Activated T-helper 2 cell treated with anti-CD3 and anti-CD28 coated beads, Interferon-gamma antibody, Interleukin-2, Interleukin-4, amounts not matched to agents 10 μg/mL and 5 μg/mL and 100 μg/mL, durations not matched to agents 14 hours and 24 hours and 36 hours (primary cell): ENCODE data around the gene PELO. TPM values are rescaled to one million over a fixed set of nuclear protein-coding genes. Genes with fewer than 3 reads are reported as not detected.
A peak's percentile ranks its signal among the peaks of the same experiment; 100 is the strongest.

Source experiments
- DNase-seq: peaks from one replicate; pipeline ENCODE4 v3.0.0; 2021; ENCODE audit warnings: low spot score
- H3K27ac Mint-ChIP-seq: one replicate; pipeline ENCODE4 v1.8.0; 2021; ENCODE audit warnings: mixed read lengths
- H3K27me3 Mint-ChIP-seq: one replicate; pipeline ENCODE4 v1.8.0; 2021; ENCODE audit warnings: low read depth, mixed read lengths
- H3K36me3 Mint-ChIP-seq: one replicate; pipeline ENCODE4 v1.8.0; 2021; ENCODE audit warnings: low read depth, mixed read lengths
- H3K4me1 Mint-ChIP-seq: one replicate; pipeline ENCODE4 v1.8.0; 2021; ENCODE audit warnings: low read depth, mixed read lengths
- H3K4me3 Mint-ChIP-seq: one replicate; pipeline ENCODE4 v1.8.0; 2021; ENCODE audit warnings: low read depth, mild to moderate bottlenecking, moderate library complexity, mixed read lengths
- H3K9me3 Mint-ChIP-seq: one replicate; pipeline ENCODE4 v1.8.0; 2021; ENCODE audit warnings: mixed read lengths
- intact Hi-C: fragments of 100-400 bp; cut with micrococcal nuclease; formaldehyde crosslinking; loops from one replicate; pipeline ENCODE4 v1.15.1; 2023
- total RNA-seq: library from RNA; stranded (reverse); gene quantifications from 2 replicates; pipeline ENCODE4 v1.2.3, GENCODE V29; 2022

Gene PELO
- total RNA-seq, 1 donor from 2014 or later: 14.4 TPM

DNA sequence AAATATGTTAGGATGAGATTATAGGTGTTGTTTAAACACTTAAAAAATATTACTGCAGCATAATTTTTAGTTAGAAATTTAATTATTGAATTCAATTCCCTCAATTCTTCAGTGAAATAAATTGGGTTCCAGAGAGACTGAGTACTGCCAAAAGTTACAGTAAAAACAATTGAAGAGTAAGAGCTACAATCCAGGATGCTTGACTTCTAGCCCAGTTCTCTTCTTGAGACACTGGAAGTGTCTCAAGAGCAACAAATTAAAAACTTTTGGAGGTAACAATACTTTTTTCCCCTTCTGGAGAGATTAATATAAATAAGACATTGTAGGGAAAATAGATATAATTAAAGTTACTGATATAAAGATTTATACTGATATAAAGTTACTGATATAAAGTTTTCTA, 8.3 kb downstream of the PELO start:
- H3K27ac Mint-ChIP-seq: no peak overlapping the region
- intact Hi-C loops: no loop called here
- no peak for DNase-seq
- H3K27me3 Mint-ChIP-seq: peaks cover 26% of the 10 kb centered on the region
- peaks cover 32% of the 10 kb centered on the region for H3K4me1 Mint-ChIP-seq
- peaks cover 13% of the 10 kb centered on the region for H3K36me3 Mint-ChIP-seq
- H3K4me3 Mint-ChIP-seq: no peak overlapping the region
- no peaks in the 10 kb centered on the region for H3K9me3 Mint-ChIP-seq

DNA sequence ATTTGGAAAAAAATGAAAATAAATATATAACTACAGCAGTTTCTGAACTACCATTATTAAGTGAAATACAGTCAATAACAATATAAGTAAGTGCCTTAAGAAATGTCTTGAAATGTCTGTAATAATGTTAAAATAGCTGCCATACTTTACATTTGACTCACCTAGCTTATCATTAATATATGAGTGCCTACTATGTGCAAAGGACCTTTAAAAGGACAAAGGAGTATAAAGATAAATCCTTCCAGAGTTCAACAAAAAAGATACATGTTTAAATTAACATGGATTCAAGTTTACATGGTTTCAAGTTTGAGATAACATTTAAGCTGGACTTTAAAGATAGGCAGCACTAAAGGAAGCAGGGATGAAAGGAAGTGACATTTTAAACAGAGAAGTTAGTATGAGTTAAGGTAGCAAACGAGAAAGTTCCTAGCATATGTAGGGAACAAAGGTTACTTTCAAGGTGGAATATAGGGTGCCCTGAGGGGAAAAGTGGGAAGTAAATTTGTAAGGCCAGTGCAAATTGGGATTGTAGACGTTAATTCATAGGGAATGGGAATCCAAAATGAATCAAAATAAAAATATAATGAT, 8.9 kb downstream of the PELO start:
- no peaks in the 10 kb centered on the region for H3K9me3 Mint-ChIP-seq
- H3K4me3 Mint-ChIP-seq: no peak overlapping the region
- peaks cover 23% of the 10 kb centered on the region for H3K27me3 Mint-ChIP-seq
- peaks cover 36% of the 10 kb centered on the region for H3K4me1 Mint-ChIP-seq
- H3K36me3 Mint-ChIP-seq: peaks cover 18% of the 10 kb centered on the region
- no peak for DNase-seq
- intact Hi-C loops: no loop called here
- no peak overlapping the region for H3K27ac Mint-ChIP-seq

- no peak overlapping the region for H3K27ac Mint-ChIP-seq
- peaks cover 34% of the 10 kb centered on the region for H3K36me3 Mint-ChIP-seq
- peaks cover 9% of the 10 kb centered on the region for H3K27me3 Mint-ChIP-seq
- DNase-seq: no peak
- intact Hi-C loops: loop anchor here (1.0 kb wide), 1 partner anchor 12 kb away; the partner anchor contains the start of genes ITGA1 and PELO
- peaks cover 47% of the 10 kb centered on the region for H3K4me1 Mint-ChIP-seq
- no peaks in the 10 kb centered on the region for H3K9me3 Mint-ChIP-seq
- peak overlapping the region; percentile 91 for H3K4me3 Mint-ChIP-seq
Measured at GRCh38 chr5:52798938-52799337, 11.2 kb downstream of the PELO start.

GRCh38 chr5:52799358-52799982, 11.8 kb downstream of the PELO start:
- DNase-seq: no peak
- intact Hi-C loops: loop anchor here (1.0 kb wide), 1 partner anchor 12 kb away; the partner anchor contains the start of genes ITGA1 and PELO
- Mint-ChIP-seq H3K4me1 (peaks cover 52% of the 10 kb centered on the region), H3K27ac (peak overlapping the region; percentile 92), H3K9me3 (no peaks in the 10 kb centered on the region), H3K4me3 (peak overlapping the region; percentile 91), H3K36me3 (peaks cover 38% of the 10 kb centered on the region), H3K27me3 (peaks cover 9% of the 10 kb centered on the region)

DNA sequence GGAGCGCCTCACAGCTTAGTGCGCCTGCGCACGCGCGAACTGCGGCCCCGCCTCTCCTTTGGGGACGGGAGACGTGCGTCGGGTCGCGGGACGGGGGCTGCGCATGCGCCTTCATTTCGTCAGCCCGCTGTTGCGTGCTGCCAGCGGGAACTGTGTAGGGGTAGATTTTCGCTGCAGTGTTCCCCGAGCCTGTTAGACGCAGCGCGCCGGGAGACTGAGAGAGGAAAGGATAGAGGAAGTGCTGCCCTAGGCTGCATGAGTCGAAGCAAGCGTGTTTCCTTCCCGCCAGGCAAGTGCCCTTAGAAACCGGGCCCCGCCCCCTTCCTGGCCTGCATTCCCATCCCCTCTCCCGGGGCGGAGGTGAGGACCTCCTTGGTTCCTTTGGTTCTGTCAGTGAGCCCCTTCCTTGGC, 12.3 kb downstream of the PELO start:
- DNase-seq: peak; percentile 95
- peaks cover 55% of the 10 kb centered on the region for H3K4me1 Mint-ChIP-seq
- intact Hi-C loops: loop anchor here (1.0 to 5.0 kb wide), 6 partner anchors 13 to 117 kb away; partner anchors contain the start of genes ITGA1 and PELO

DNA sequence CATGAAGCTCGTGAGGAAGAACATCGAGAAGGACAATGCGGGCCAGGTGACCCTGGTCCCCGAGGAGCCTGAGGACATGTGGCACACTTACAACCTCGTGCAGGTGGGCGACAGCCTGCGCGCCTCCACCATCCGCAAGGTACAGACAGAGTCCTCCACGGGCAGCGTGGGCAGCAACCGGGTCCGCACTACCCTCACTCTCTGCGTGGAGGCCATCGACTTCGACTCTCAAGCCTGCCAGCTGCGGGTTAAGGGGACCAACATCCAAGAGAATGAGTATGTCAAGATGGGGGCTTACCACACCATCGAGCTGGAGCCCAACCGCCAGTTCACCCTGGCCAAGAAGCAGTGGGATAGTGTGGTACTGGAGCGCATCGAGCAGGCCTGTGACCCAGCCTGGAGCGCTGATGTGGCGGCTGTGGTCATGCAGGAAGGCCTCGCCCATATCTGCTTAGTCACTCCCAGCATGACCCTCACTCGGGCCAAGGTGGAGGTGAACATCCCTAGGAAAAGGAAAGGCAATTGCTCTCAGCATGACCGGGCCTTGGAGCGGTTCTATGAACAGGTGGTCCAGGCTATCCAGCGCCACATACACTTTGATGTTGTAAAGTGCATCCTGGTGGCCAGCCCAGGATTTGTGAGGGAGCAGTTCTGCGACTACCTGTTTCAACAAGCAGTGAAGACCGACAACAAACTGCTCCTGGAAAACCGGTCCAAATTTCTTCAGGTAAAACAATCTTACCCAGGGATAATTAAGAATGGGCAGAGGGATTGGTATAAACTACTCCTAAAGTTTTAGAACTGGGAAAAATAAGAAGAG, 12.9 kb downstream of the PELO start:
- H3K9me3 Mint-ChIP-seq: no peaks in the 10 kb centered on the region
- peaks cover 6% of the 10 kb centered on the region for H3K27me3 Mint-ChIP-seq
- H3K4me3 Mint-ChIP-seq: peak overlapping the region; percentile 91
- peak; percentile 56 for DNase-seq
- peak overlapping the region; percentile 92 for H3K27ac Mint-ChIP-seq
- H3K4me1 Mint-ChIP-seq: peaks cover 59% of the 10 kb centered on the region
- intact Hi-C loops: loop anchor here (1.0 to 5.0 kb wide), 5 partner anchors 29 to 117 kb away; no protein-coding TSS in a partner anchor
- peaks cover 49% of the 10 kb centered on the region for H3K36me3 Mint-ChIP-seq

More for the DNA sequence above, 12.3 kb downstream of the PELO start:
- H3K27ac Mint-ChIP-seq: peak overlapping the region; percentile 92
- H3K4me3 Mint-ChIP-seq: peak overlapping the region; percentile 91
- peaks cover 6% of the 10 kb centered on the region for H3K27me3 Mint-ChIP-seq
- peaks cover 44% of the 10 kb centered on the region for H3K36me3 Mint-ChIP-seq
- H3K9me3 Mint-ChIP-seq: no peaks in the 10 kb centered on the region

- H3K4me1 Mint-ChIP-seq: peaks cover 61% of the 10 kb centered on the region
- H3K27me3 Mint-ChIP-seq: peaks cover 5% of the 10 kb centered on the region
- no peak for DNase-seq
- no peaks in the 10 kb centered on the region for H3K9me3 Mint-ChIP-seq
- intact Hi-C loops: loop anchor here (2.0 to 5.0 kb wide), 2 partner anchors 53 to 116 kb away; no protein-coding TSS in a partner anchor
- H3K36me3 Mint-ChIP-seq: peaks cover 53% of the 10 kb centered on the region
- peak overlapping the region; percentile 91 for H3K4me3 Mint-ChIP-seq
- H3K27ac Mint-ChIP-seq: peak overlapping the region; percentile 92
Measured at GRCh38 chr5:52801329-52801728, 13.6 kb downstream of the PELO start.

DNA sequence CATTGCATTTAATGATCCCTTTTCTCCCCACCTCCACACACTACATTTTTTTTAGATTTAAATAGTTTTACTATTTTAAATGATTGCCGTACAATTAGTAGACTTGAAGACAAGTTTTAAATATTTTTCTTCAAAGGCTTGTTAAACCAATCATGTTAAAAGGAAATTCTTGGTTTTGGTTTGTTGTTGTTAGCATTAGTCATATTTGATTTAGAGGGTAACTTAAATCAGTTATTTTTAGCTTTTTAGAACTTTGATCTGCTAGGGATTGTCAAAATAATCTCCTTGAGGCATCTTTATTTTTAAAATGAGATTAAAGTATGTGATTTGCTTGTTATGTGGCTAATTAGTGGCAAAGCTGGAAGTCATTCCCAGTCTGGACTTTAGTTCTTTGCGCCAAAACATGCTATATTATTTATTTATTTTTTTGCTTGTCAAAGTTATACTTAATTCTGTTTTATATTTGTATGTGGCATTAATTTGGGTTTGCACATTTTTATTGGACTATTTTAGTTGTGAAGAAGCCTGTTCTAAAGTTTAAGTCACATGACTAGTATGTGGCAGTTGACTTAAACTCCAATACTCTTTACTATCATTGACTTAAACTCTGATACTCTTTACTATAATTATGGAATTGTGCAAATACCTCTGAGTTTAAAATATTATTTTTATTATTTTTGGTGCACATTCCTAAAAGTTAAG, 14.7 kb downstream of the PELO start:
- DNase-seq: no peak
- intact Hi-C loops: loop anchor here (5.0 kb wide), 1 partner anchor 115 kb away; no protein-coding TSS in a partner anchor
- Mint-ChIP-seq H3K27me3 (peaks cover 1% of the 10 kb centered on the region), H3K36me3 (peaks cover 53% of the 10 kb centered on the region), H3K9me3 (no peaks in the 10 kb centered on the region), H3K4me3 (peak overlapping the region; percentile 91), H3K27ac (no peak overlapping the region), H3K4me1 (peaks cover 57% of the 10 kb centered on the region)

GRCh38 chr5:52802974-52803336, 15.2 kb downstream of the PELO start:
- peaks cover 1% of the 10 kb centered on the region for H3K27me3 Mint-ChIP-seq
- no peaks in the 10 kb centered on the region for H3K9me3 Mint-ChIP-seq
- H3K36me3 Mint-ChIP-seq: peaks cover 53% of the 10 kb centered on the region
- no peak overlapping the region for H3K27ac Mint-ChIP-seq
- no peak for DNase-seq
- peak overlapping the region; percentile 44 for H3K4me3 Mint-ChIP-seq
- peaks cover 52% of the 10 kb centered on the region for H3K4me1 Mint-ChIP-seq
- intact Hi-C loops: loop anchor here (5.0 kb wide), 1 partner anchor 114 kb away; no protein-coding TSS in a partner anchor

DNA sequence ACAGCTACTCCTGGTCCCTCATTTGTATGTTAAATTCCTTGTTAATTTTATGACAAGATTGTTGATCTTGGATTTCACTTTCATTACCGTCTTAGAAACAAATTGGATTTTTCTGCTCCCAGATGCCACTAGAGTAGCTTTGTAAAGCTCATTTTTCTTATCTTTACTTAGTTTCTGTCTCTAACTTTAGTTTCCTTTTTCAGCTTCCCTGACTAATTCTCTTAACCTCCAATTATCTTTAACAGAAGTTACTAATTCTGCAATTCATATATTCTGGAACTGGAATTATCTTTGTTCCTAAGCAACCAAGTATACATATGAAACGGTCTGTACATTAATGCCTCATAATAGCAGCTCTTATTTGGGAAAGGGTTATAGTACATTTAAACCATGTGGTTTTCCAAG, 16.7 kb downstream of the PELO start:
- H3K4me1 Mint-ChIP-seq: peaks cover 38% of the 10 kb centered on the region
- no peaks in the 10 kb centered on the region for H3K9me3 Mint-ChIP-seq
- DNase-seq: no peak
- no peaks in the 10 kb centered on the region for H3K27me3 Mint-ChIP-seq
- intact Hi-C loops: loop anchor here (5.0 kb wide), 1 partner anchor 113 kb away; no protein-coding TSS in a partner anchor
- H3K27ac Mint-ChIP-seq: no peak overlapping the region
- H3K4me3 Mint-ChIP-seq: no peak overlapping the region
- H3K36me3 Mint-ChIP-seq: peaks cover 53% of the 10 kb centered on the region

DNA sequence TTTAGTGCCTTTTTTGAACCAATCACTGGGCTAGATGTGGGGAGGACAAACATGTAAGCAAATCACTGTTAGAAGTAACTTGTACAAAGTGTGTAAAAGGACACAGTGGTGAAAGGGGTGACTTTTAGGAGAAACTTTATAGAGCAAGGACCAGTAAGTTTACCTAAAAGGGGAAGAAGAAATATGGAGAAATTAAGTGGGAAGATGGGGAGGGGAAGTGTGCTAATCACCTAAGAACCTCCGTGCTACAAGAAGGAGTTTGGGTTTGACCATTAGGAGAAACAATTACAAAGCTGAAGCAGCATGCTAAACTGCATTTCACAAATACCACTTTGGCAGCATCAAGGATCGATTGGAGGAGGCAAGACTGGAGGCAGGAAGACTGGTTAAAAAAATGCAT, 17.3 kb downstream of the PELO start:
- no peak for DNase-seq
- Mint-ChIP-seq H3K4me3 (no peak overlapping the region), H3K4me1 (peaks cover 38% of the 10 kb centered on the region), H3K36me3 (peaks cover 51% of the 10 kb centered on the region), H3K27ac (no peak overlapping the region), H3K9me3 (no peaks in the 10 kb centered on the region), H3K27me3 (no peaks in the 10 kb centered on the region)
- intact Hi-C loops: loop anchor here (5.0 kb wide), 1 partner anchor 112 kb away; no protein-coding TSS in a partner anchor

DNA sequence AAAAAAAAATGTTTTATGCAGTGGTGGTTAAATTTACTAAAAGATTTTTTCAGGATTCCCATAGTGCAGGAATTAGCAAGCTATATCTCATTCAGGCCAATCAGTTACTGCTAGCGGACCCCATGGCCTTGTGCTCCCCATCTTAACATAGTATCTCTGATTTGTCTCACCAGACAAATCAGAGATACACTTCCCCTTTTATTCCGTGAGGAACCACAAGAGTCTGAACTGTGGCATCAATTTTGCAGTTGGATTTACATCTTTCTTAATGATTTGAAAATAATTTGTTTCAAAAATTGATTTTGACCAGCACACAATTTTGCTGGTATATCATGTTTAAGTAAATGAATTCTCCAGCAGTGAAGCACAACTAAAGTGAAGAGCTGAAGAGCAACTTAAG, 17.9 kb downstream of the PELO start:
- intact Hi-C loops: no loop called here
- H3K27me3 Mint-ChIP-seq: no peaks in the 10 kb centered on the region
- H3K4me1 Mint-ChIP-seq: peaks cover 42% of the 10 kb centered on the region
- no peak overlapping the region for H3K27ac Mint-ChIP-seq
- peaks cover 44% of the 10 kb centered on the region for H3K36me3 Mint-ChIP-seq
- no peaks in the 10 kb centered on the region for H3K9me3 Mint-ChIP-seq
- DNase-seq: no peak
- no peak overlapping the region for H3K4me3 Mint-ChIP-seq
